NCI-H526 treated with DMSO at 0.1 percent for 48 hours (cell line): Measurements from ENCODE around the gene GJA5.

ENCODE experiments used
- DNase-seq: peaks from one replicate; lab custom pipeline; 2025; lab: John Stamatoyannopoulos, UW

Gene GJA5

GRCh38 chr1:147760481-147761260, at the start of gene GJA5:
TSS of gene GJA5 (minus strand) at chr1:147760602. CDS start at chr1:147759238, 1,364 bp downstream.
- DNase-seq: no peak

DNA sequence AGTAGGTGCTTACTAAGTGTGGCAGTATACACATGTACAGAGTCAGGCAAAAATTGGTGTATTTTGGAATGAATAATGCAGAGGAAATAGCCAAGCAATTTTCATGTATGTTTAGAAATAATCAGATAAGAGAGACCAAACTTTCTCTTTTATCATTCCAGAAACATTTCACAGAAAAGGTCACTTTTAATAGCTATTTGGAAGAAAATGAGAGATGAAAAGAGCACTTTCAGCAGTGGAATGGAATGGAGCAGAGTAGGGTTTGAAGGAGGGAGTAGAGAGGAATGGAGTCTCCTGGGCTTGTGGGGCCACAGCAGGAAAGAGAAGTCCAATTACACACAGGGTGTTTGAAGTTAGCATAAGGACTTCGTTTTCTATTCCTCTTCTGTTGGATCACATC, 48.8 kb upstream of the GJA5 start:
- DNase-seq: no peak

DNA sequence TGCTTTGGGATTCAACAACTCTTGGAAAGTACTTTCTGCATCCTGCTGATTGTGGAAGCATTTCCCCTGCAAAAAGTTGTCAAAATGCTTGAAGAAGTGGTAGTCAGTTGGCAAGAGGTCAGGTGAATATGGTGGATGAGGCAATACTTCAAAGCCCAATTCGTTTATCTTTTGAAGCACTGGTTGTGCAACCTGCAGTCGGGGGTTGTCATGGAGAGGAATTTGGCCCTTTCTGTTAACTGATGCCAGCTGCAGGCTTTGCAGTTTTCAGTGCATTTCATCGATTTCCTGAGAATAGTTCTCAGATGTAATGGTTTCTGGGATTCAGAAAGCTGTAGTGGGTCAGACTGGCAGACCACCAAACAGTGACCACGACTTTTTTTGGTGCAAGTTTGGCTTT, 47.6 kb upstream of the GJA5 start:
- DNase-seq: no peak

DNA sequence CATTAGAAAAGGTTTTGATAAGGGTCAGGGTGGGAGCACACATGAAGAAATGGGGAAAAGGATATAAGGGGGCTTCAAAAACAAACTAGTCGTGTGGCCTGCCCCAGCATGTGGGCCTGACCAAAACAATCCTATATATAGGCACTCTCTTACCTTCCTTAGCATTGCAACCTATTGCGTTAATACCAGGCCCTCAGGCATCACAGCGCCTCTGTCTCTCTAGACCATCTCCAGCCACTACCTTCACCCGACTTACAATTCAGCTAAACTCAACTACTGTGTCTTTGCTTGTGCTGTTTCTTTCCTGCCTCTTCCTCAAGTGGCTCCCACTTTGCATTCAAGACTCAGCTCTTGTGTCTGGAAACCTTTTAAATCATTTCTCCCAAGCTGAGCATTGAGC, 47.0 kb upstream of the GJA5 start:
- DNase-seq: no peak

GRCh38 chr1:147804942-147805723, 44.7 kb upstream of the GJA5 start:
- DNase-seq: no peak

- no peak for DNase-seq
These were observed 40.4 kb upstream of the GJA5 start for GRCh38 chr1:147800804-147801203.

DNA sequence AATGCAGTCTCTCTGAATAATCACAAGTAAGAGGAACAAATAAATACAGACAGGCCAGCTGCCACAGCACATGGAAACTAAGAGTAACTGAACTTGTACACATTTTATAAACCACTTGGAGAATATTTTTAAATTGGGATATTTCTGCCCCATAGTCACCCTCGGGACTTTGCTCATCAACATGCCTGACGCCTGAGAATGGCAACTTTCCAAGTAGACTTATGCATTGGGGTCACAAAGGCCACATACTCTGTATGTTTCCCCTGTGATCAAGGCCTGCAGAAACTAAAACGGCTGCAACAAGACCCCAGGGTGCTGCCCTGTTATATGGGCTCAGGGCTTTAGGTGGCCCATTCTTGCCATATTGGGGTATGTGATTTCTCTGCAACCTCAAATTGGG, 38.3 kb upstream of the GJA5 start:
- no peak for DNase-seq

GRCh38 chr1:147794570-147794969, 34.2 kb upstream of the GJA5 start:
- no peak for DNase-seq

- DNase-seq: no peak
These were observed 31.5 kb upstream of the GJA5 start for GRCh38 chr1:147791876-147792275.

- DNase-seq: no peak
These were observed 27.4 kb upstream of the GJA5 start for GRCh38 chr1:147787765-147788164.

GRCh38 chr1:147786536-147786935, 26.1 kb upstream of the GJA5 start:
- DNase-seq: no peak

- DNase-seq: no peak
These were observed 25.5 kb upstream of the GJA5 start for GRCh38 chr1:147785794-147786506.

DNA sequence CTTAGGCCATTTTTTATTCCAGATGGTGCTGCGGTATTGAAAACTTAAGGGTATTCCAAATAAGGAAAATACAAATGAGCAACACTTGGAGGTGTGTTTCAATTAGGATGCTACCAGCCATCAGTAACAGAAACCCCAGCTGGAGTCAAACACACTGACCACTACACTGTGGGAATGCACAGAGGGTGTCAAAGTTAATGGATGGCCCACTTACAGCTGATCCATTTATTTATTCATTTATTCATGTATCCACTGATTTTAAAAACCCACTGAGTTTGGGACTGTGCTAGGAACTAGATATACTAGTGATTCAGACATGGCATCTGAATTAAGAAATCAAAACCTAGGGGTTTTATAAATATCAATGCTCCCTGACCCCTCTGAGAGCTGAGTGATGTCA, 24.5 kb upstream of the GJA5 start:
- DNase-seq: no peak

GRCh38 chr1:147781056-147781471, 20.7 kb upstream of the GJA5 start:
- DNase-seq: no peak

DNA sequence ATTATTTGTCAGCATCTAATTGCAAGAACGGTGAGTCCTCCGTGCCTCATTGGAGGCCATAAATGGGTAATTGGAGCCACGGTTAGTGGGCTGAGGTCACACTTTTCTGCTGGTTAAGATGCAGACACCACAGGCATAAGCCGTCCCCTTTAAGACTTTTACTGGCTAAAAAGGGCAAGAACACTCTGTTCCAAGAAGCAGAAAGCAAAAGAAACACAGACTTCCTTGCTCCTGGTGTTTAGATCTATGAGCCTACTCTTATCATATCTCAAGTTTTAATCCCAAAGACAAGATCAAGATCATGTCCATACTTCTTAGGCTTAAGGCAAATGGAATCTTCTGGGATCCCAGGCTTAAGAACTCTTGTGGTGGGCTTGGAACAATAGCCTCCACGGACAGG, 17.3 kb upstream of the GJA5 start:
- DNase-seq: no peak

GRCh38 chr1:147773215-147773715, 12.9 kb upstream of the GJA5 start:
- no peak for DNase-seq

- DNase-seq: no peak
These were observed 12.2 kb upstream of the GJA5 start for GRCh38 chr1:147772570-147772969.

GRCh38 chr1:147771226-147772125, 11.1 kb upstream of the GJA5 start:
- peak; percentile 87 for DNase-seq

GRCh38 chr1:147769106-147769505, 8.7 kb upstream of the GJA5 start:
- DNase-seq: no peak

DNA sequence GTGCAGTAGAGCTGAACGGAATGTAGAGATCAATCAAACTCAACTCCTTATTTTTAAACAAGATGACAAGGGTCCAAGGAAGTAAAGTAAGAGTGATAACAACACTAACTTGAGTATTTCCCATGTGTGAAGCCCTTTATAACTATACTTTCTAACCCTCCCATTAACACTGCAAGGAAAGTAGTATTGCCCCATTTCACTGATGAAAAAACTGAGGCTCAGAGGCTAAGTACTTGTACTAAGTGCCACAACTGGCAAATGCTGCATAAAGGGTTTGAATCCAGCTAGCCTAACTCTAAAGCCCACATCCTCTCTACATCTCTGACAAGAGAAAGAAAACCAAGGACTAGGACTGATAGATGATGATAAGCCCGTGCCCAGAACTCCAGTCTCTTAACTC, 8.2 kb upstream of the GJA5 start:
- DNase-seq: no peak

DNA sequence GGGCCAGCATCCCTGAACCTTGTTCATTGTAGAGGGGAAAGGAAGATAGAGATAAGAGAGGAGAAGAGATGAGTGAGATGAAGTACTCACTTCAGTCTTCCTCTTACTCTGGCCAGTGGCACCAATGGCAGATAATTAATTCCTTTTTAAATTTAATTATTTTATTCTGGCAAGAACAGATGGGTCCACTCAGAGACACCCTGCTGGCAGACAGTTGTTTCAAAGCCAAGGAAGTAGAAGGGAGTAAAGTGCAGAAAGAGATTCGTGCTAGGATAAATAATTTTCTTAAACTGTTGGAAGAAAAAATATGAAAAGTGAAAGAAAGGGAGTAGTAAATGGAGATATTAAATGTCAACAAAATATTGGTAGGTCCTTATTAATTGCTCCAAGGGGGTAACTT, 7.7 kb upstream of the GJA5 start:
- DNase-seq: no peak
